GM21423 (cell line): ENCODE data around the gene PEX16.

Experiments used
- ATAC-seq: cut with Tn5 transposase; IDR thresholded peaks from one replicate; pipeline ENCODE4 v1.9.1; 2021; ENCODE audit warnings: mild to moderate bottlenecking, moderate library complexity; ENCODE audit not compliant: unreplicated experiment

The PEX16 gene

GRCh38 chr11:45931739-45932138 lies 14.1 kb upstream of the PEX16 start:
- ATAC-seq = no peak

- no peak for ATAC-seq
Observed at GRCh38 chr11:45930951-45931570, 13.4 kb upstream of the PEX16 start.

GRCh38 chr11:45930031-45930794 lies 12.5 kb upstream of the PEX16 start:
- ATAC-seq = peak; percentile 90

GRCh38 chr11:45929486-45930030 lies 11.9 kb upstream of the PEX16 start:
- ATAC-seq = no peak

- no peak for ATAC-seq
Observed at GRCh38 chr11:45928535-45929215, 11.0 kb upstream of the PEX16 start.

GRCh38 chr11:45927684-45928413 lies 10.2 kb upstream of the PEX16 start:
- no peak for ATAC-seq

- ATAC-seq = no peak
Observed at GRCh38 chr11:45927332-45927683, 9.6 kb upstream of the PEX16 start.

GRCh38 chr11:45926536-45927331 lies 9.1 kb upstream of the PEX16 start:
- no peak for ATAC-seq

GRCh38 chr11:45926001-45926401 lies 8.3 kb upstream of the PEX16 start:
- ATAC-seq = no peak

- ATAC-seq = no peak
Observed at GRCh38 chr11:45925550-45925949, 7.9 kb upstream of the PEX16 start.

- ATAC-seq = no peak
Observed at GRCh38 chr11:45924927-45925326, 7.2 kb upstream of the PEX16 start.

GRCh38 chr11:45924036-45924915 lies 6.6 kb upstream of the PEX16 start:
- no peak for ATAC-seq

GRCh38 chr11:45922425-45923082 lies 4.9 kb upstream of the PEX16 start, which contains the start of gene LARGE2:
TSS of gene LARGE2 (plus strand) at chr11:45922656. CDS start at chr11:45922883, 227 bp downstream.
- no peak for ATAC-seq

GRCh38 chr11:45921561-45922424 lies 4.1 kb upstream of the PEX16 start:
- ATAC-seq = no peak

GRCh38 chr11:45920531-45921477 lies 3.1 kb upstream of the PEX16 start:
- ATAC-seq = no peak

- ATAC-seq = no peak
Observed at GRCh38 chr11:45919806-45920530, 2.3 kb upstream of the PEX16 start.
